ENCODE results near the gene SLIT3. TPM values are rescaled to one million over a fixed set of nuclear protein-coding genes. Genes with fewer than 3 reads are reported as not detected.
A peak's percentile ranks its signal among the peaks of the same experiment; 100 is the strongest.

The SLIT3 gene
- total and polyA plus RNA-seq, 2 donors: 64.7 to 109 TPM

- Histone ChIP-seq H3K36me3 (ENCODE audit: insufficient read depth) (no peaks in the 10 kb centered on the region), H3K4me1 (ENCODE audit: insufficient read depth) (no peaks in the 10 kb centered on the region), H3K27ac (ENCODE audit: low read depth) (no peak overlapping the region), H3K4me3 (ENCODE audit: low read depth, low read length) (no peak overlapping the region)
- 86% methylated on average over 4 of the region's 4 CpGs for WGBS
- DNase-seq (ENCODE audit: extremely low spot score): no peak
Measured at GRCh38 chr5:168858371-168858770, 442.6 kb downstream of the SLIT3 start.

GRCh38 chr5:168853972-168854371 lies 447.0 kb downstream of the SLIT3 start:
- Histone ChIP-seq H3K4me1 (ENCODE audit: insufficient read depth) (no peaks in the 10 kb centered on the region), H3K27ac (ENCODE audit: low read depth) (no peak overlapping the region), H3K36me3 (ENCODE audit: insufficient read depth) (no peaks in the 10 kb centered on the region), H3K4me3 (ENCODE audit: low read depth, low read length) (no peak overlapping the region)
- no peak for DNase-seq (ENCODE audit: extremely low spot score)
- WGBS: 74% methylated on average over 5 of the region's 5 CpGs

GRCh38 chr5:168852329-168852728 lies 448.6 kb downstream of the SLIT3 start:
- 48% methylated on average over 4 of the region's 4 CpGs for WGBS
- Histone ChIP-seq H3K36me3 (ENCODE audit: insufficient read depth) (no peaks in the 10 kb centered on the region), H3K27ac (ENCODE audit: low read depth) (no peak overlapping the region), H3K4me1 (ENCODE audit: insufficient read depth) (no peaks in the 10 kb centered on the region), H3K4me3 (ENCODE audit: low read depth, low read length) (no peak overlapping the region)
- DNase-seq (ENCODE audit: extremely low spot score): no peak

- DNase-seq (ENCODE audit: extremely low spot score): peak; percentile 88
- WGBS: 47% methylated on average over 7 of the region's 7 CpGs
- H3K4me1 ChIP-seq (ENCODE audit: insufficient read depth): no peaks in the 10 kb centered on the region
- no peak overlapping the region for H3K27ac ChIP-seq (ENCODE audit: low read depth)
- no peaks in the 10 kb centered on the region for H3K36me3 ChIP-seq (ENCODE audit: insufficient read depth)
- no peak overlapping the region for H3K4me3 ChIP-seq (ENCODE audit: low read depth, low read length)
Measured at GRCh38 chr5:168851902-168852321, 449.0 kb downstream of the SLIT3 start.

- DNase-seq (ENCODE audit: extremely low spot score): no peak
- Histone ChIP-seq H3K36me3 (ENCODE audit: insufficient read depth) (no peaks in the 10 kb centered on the region), H3K4me3 (ENCODE audit: low read depth, low read length) (no peak overlapping the region), H3K27ac (ENCODE audit: low read depth) (no peak overlapping the region), H3K4me1 (ENCODE audit: insufficient read depth) (no peaks in the 10 kb centered on the region)
- 90% methylated on average over 5 of the region's 5 CpGs for WGBS
Measured at GRCh38 chr5:168850683-168851082, 450.3 kb downstream of the SLIT3 start.

- H3K4me1 ChIP-seq (ENCODE audit: insufficient read depth): no peaks in the 10 kb centered on the region
- no peak overlapping the region for H3K4me3 ChIP-seq (ENCODE audit: low read depth, low read length)
- no peak overlapping the region for H3K27ac ChIP-seq (ENCODE audit: low read depth)
- no peaks in the 10 kb centered on the region for H3K36me3 ChIP-seq (ENCODE audit: insufficient read depth)
- 46% methylated on average over 8 of the region's 8 CpGs for WGBS
- no peak for DNase-seq (ENCODE audit: extremely low spot score)
Measured at GRCh38 chr5:168848569-168848968, 452.4 kb downstream of the SLIT3 start.

GRCh38 chr5:168847511-168848073 lies 453.3 kb downstream of the SLIT3 start:
- no peak for DNase-seq (ENCODE audit: extremely low spot score)
- 88% methylated on average over 10 of the region's 10 CpGs for WGBS
- Histone ChIP-seq H3K36me3 (ENCODE audit: insufficient read depth) (no peaks in the 10 kb centered on the region), H3K4me1 (ENCODE audit: insufficient read depth) (no peaks in the 10 kb centered on the region), H3K27ac (ENCODE audit: low read depth) (no peak overlapping the region), H3K4me3 (ENCODE audit: low read depth, low read length) (no peak overlapping the region)

- Histone ChIP-seq H3K4me3 (ENCODE audit: low read depth, low read length) (no peak overlapping the region), H3K27ac (ENCODE audit: low read depth) (no peak overlapping the region), H3K4me1 (ENCODE audit: insufficient read depth) (no peaks in the 10 kb centered on the region), H3K36me3 (ENCODE audit: insufficient read depth) (no peaks in the 10 kb centered on the region)
- DNase-seq (ENCODE audit: extremely low spot score): no peak
- 87% methylated on average over 8 of the region's 8 CpGs for WGBS
Measured at GRCh38 chr5:168844922-168845296, 456.0 kb downstream of the SLIT3 start.

GRCh38 chr5:168844016-168844921 lies 456.7 kb downstream of the SLIT3 start:
- DNase-seq (ENCODE audit: extremely low spot score): no peak
- Histone ChIP-seq H3K27ac (ENCODE audit: low read depth) (no peak overlapping the region), H3K4me3 (ENCODE audit: low read depth, low read length) (no peak overlapping the region), H3K4me1 (ENCODE audit: insufficient read depth) (no peaks in the 10 kb centered on the region), H3K36me3 (ENCODE audit: insufficient read depth) (no peaks in the 10 kb centered on the region)
- 86% methylated on average over 25 of the region's 25 CpGs for WGBS

GRCh38 chr5:168843277-168844015 lies 457.5 kb downstream of the SLIT3 start:
- Histone ChIP-seq H3K4me1 (ENCODE audit: insufficient read depth) (no peaks in the 10 kb centered on the region), H3K27ac (ENCODE audit: low read depth) (no peak overlapping the region), H3K4me3 (ENCODE audit: low read depth, low read length) (no peak overlapping the region), H3K36me3 (ENCODE audit: insufficient read depth) (no peaks in the 10 kb centered on the region)
- DNase-seq (ENCODE audit: extremely low spot score): no peak
- 89% methylated on average over 7 of the region's 7 CpGs for WGBS

GRCh38 chr5:168842571-168843205 lies 458.3 kb downstream of the SLIT3 start:
- no peak for DNase-seq (ENCODE audit: extremely low spot score)
- Histone ChIP-seq H3K36me3 (ENCODE audit: insufficient read depth) (no peaks in the 10 kb centered on the region), H3K4me3 (ENCODE audit: low read depth, low read length) (no peak overlapping the region), H3K4me1 (ENCODE audit: insufficient read depth) (no peaks in the 10 kb centered on the region), H3K27ac (ENCODE audit: low read depth) (no peak overlapping the region)
- 87% methylated on average over 9 of the region's 9 CpGs for WGBS

- Histone ChIP-seq H3K4me3 (ENCODE audit: low read depth, low read length) (no peak overlapping the region), H3K36me3 (ENCODE audit: insufficient read depth) (no peaks in the 10 kb centered on the region), H3K4me1 (ENCODE audit: insufficient read depth) (no peaks in the 10 kb centered on the region), H3K27ac (ENCODE audit: low read depth) (no peak overlapping the region)
- DNase-seq (ENCODE audit: extremely low spot score): no peak
- WGBS: 59% methylated on average over 3 of the region's 3 CpGs
Measured at GRCh38 chr5:168837852-168838251, 463.1 kb downstream of the SLIT3 start.

- Histone ChIP-seq H3K4me1 (ENCODE audit: insufficient read depth) (no peaks in the 10 kb centered on the region), H3K36me3 (ENCODE audit: insufficient read depth) (no peaks in the 10 kb centered on the region), H3K4me3 (ENCODE audit: low read depth, low read length) (no peak overlapping the region), H3K27ac (ENCODE audit: low read depth) (no peak overlapping the region)
- WGBS: 83% methylated on average over 7 of the region's 7 CpGs
- no peak for DNase-seq (ENCODE audit: extremely low spot score)
Measured at GRCh38 chr5:168836603-168837231, 464.2 kb downstream of the SLIT3 start.

Measured in urinary bladder (tissue), 4 donors.